Mammary epithelial cell (primary cell): ENCODE data around the gene KDELR1.

ENCODE experiments used
- CTCF ChIP-seq, 2 donors: IDR thresholded peaks in 1 of 2; conservative IDR thresholded peaks in 1 of 2; 2 replicates each; pipeline ENCODE4 v1.5.1; 2011 to 2012; ENCODE audit warnings: inconsistent platforms in 2 of 2, low read length in 2 of 2, mild to moderate bottlenecking in 2 of 2, control low read depth in 1 of 2, low read depth in 1 of 2; ENCODE audit not compliant: insufficient read depth in 1 of 2; ENCODE audit errors: extremely low read depth in 1 of 2
- EZH2 ChIP-seq: IDR thresholded peaks from 2 replicates; pipeline ENCODE4 v1.6.1; 2012; ENCODE audit warnings: low read length, inconsistent platforms, borderline replicate concordance

GRCh38 chr19:48378194-48378570 lies 13.2 kb downstream of the KDELR1 start:
- no peak for TF ChIP-seq CTCF (conservative IDR thresholded peaks at IDR 0.05 in 1 of 2, IDR thresholded peaks at IDR 0.05 in 1 of 2; ENCODE audit: extremely low read depth in 1 of 2, insufficient read depth in 1 of 2, low read depth in 1 of 2, low read length in 2 of 2)
- TF ChIP-seq EZH2: no peak
